CD4-positive, alpha-beta T cell treated with Interferon alpha-2 for 1 hour (primary cell): ENCODE data around the gene TMEM42.

Experiments
- DNase-seq, 2 donors: peaks; one replicate each; pipeline ENCODE4 v3.0.0-alpha.2; 2020 to 2022

TMEM42 gene

GRCh38 chr3:44875596-44875995 lies 13.9 kb downstream of the TMEM42 start:
- no peak for DNase-seq

- no peak for DNase-seq
Observed at GRCh38 chr3:44877333-44877732, 15.6 kb downstream of the TMEM42 start.

GRCh38 chr3:44880284-44880683 lies 18.6 kb downstream of the TMEM42 start:
- no peak for DNase-seq

GRCh38 chr3:44883213-44883955 lies 21.7 kb downstream of the TMEM42 start:
- no peak for DNase-seq

GRCh38 chr3:44883999-44884431 lies 22.3 kb downstream of the TMEM42 start:
- DNase-seq: no peak

GRCh38 chr3:44885618-44886017 lies 23.9 kb downstream of the TMEM42 start:
- DNase-seq: no peak

GRCh38 chr3:44886561-44886960 lies 24.8 kb downstream of the TMEM42 start:
- DNase-seq: no peak

- DNase-seq: no peak
Observed at GRCh38 chr3:44887101-44887500, 25.4 kb downstream of the TMEM42 start.

GRCh38 chr3:44890258-44890657 lies 28.5 kb downstream of the TMEM42 start:
- DNase-seq: no peak

- no peak for DNase-seq
Observed at GRCh38 chr3:44890852-44891251, 29.1 kb downstream of the TMEM42 start.

GRCh38 chr3:44892689-44893088 lies 31.0 kb downstream of the TMEM42 start:
- no peak for DNase-seq

- DNase-seq: no peak
Observed at GRCh38 chr3:44893097-44893496, 31.4 kb downstream of the TMEM42 start.

- no peak for DNase-seq
Observed at GRCh38 chr3:44894485-44894884, 32.8 kb downstream of the TMEM42 start.

- no peak for DNase-seq
Observed at GRCh38 chr3:44896440-44896839, 34.7 kb downstream of the TMEM42 start.

GRCh38 chr3:44899683-44900367 lies 38.1 kb downstream of the TMEM42 start:
- no peak for DNase-seq

- DNase-seq: no peak
Observed at GRCh38 chr3:44902628-44903027, 40.9 kb downstream of the TMEM42 start.

- no peak for DNase-seq
Observed at GRCh38 chr3:44903314-44903713, 41.6 kb downstream of the TMEM42 start.

- DNase-seq: no peak
Observed at GRCh38 chr3:44903751-44904150, 42.0 kb downstream of the TMEM42 start.

- DNase-seq: no peak
Observed at GRCh38 chr3:44905446-44906157, 43.9 kb downstream of the TMEM42 start.

GRCh38 chr3:44906997-44907396 lies 45.3 kb downstream of the TMEM42 start:
- no peak for DNase-seq

GRCh38 chr3:44907612-44908011 lies 45.9 kb downstream of the TMEM42 start:
- no peak for DNase-seq

- DNase-seq: no peak
Observed at GRCh38 chr3:44909063-44909462, 47.4 kb downstream of the TMEM42 start.

- DNase-seq: no peak
Observed at GRCh38 chr3:44910693-44911092, 49.0 kb downstream of the TMEM42 start.
